K562 (cell line): Measurements from ENCODE around the gene LRRC25. TPM values are rescaled to one million over a fixed set of nuclear protein-coding genes. Genes with fewer than 3 reads are reported as not detected.

Experiments
- BMI1 ChIP-seq: fragments of 150-350 bp; IDR thresholded peaks from 2 replicates; pipeline ENCODE4 v1.6.1; 2014; ENCODE audit warnings: low read length
- CAMTA2 ChIP-seq: fragments of 250-450 bp; sonication (Bioruptor Pico); conservative IDR thresholded peaks from 2 replicates; pipeline ENCODE4 v1.5.1; 2022
- CEBPG ChIP-seq, 3 experiments: fragments of 200-800 bp in 1 of 3; sonication (Bioruptor generic) in 1 of 3; sonication (generic) in 1 of 3; formaldehyde crosslinking in 1 of 3; IDR thresholded peaks in 2 of 3; conservative IDR thresholded peaks in 1 of 3; 2 replicates each; pipeline versions ENCODE4 v1.6.1 to v1.8.0; 2016 to 2022; ENCODE audit warnings: missing compliant biosample characterization in 2 of 3, missing genetic modification characterization in 2 of 3, mild to moderate bottlenecking in 1 of 3, missing genetic modification reagents in 1 of 3
- CXXC5 ChIP-seq: fragments of 250-450 bp; sonication (Bioruptor Pico); IDR thresholded peaks from 2 replicates; pipeline ENCODE4 v1.8.0; 2022; ENCODE audit warnings: inconsistent platforms, mild to moderate bottlenecking, moderate library complexity
- RBM34 ChIP-seq: fragments of 200-400 bp; formaldehyde crosslinking; IDR thresholded peaks from 2 replicates; pipeline ENCODE4 v1.6.1; 2018; ENCODE audit warnings: low read length, borderline replicate concordance; ENCODE audit not compliant: insufficient read depth
- THRAP3 ChIP-seq: fragments of 450-650 bp; IDR thresholded peaks from 2 replicates; pipeline ENCODE4 v1.6.1; 2016; ENCODE audit warnings: mild to moderate bottlenecking, inconsistent platforms, borderline replicate concordance
- polyA plus RNA-seq, 8 experiments: library from polyadenylated mRNA; depleted of rRNA in 4 of 8; stranded (reverse) in 5 of 8; unstranded in 3 of 8; fragments of >200 nt; fragmentation: Nextera tagmentation in 2 of 8; fragmentation: Illumina TruSeq in 1 of 8; extraction: Ambion mirVana in 2 of 8; extraction: Trizol in 1 of 8; gene quantifications; 2 replicates each; pipeline versions ENCODE4 v1.2.1 to v1.2.3, GENCODE V29; 2011 to 2014; ENCODE audit warnings: inconsistent platforms in 1 of 8, missing spikeins in 1 of 8
- total RNA-seq, 7 experiments: library from RNA; depleted of rRNA in 6 of 7; stranded (reverse); fragments of >200 nt in 6 of 7; fragmentation: Illumina TruSeq in 2 of 7; extraction: Trizol in 2 of 7; gene quantifications; 2 replicates each; pipeline versions ENCODE4 v1.2.1 to v1.2.3, GENCODE V29; 2011 to 2021; ENCODE audit warnings: low replicate concordance in 1 of 7
- TF ChIP-seq, protein P1 (sequence below): conservative IDR thresholded peaks from 2 replicates; pipeline ENCODE4 v1.6.1; 2011; ENCODE audit warnings: low read depth, mild to moderate bottlenecking, low read length; ENCODE audit not compliant: control insufficient read depth
- TF ChIP-seq, protein P2 (sequence below), 2 experiments: fragments of 450-650 bp; IDR thresholded peaks; 2 replicates each; pipeline ENCODE4 v1.6.1; 2016; ENCODE audit warnings: mild to moderate bottlenecking in 2 of 2, borderline replicate concordance in 1 of 2, low read depth in 1 of 2, moderate library complexity in 1 of 2
- TF ChIP-seq, protein P3 (sequence below), 2 experiments: IDR thresholded peaks in 1 of 2; conservative IDR thresholded peaks in 1 of 2; 2 replicates each; pipeline ENCODE4 v1.6.1; 2016; ENCODE audit warnings: low read depth in 2 of 2, mild to moderate bottlenecking in 1 of 2, missing compliant biosample characterization in 1 of 2, missing genetic modification characterization in 1 of 2, moderate library complexity in 1 of 2
- TF ChIP-seq, protein P4 (sequence below), 3 experiments: fragments of 200-800 bp in 1 of 3; sonication (Bioruptor generic) in 1 of 3; sonication (generic) in 1 of 3; formaldehyde crosslinking in 1 of 3; IDR thresholded peaks; 2 replicates each; pipeline versions ENCODE4 v1.6.1 to v1.8.0; 2016 to 2022; ENCODE audit warnings: mild to moderate bottlenecking in 2 of 3, missing compliant biosample characterization in 2 of 3, missing genetic modification characterization in 2 of 3, missing genetic modification reagents in 1 of 3

Gene LRRC25
- total and polyA plus RNA-seq, 9 of the 15 experiments (the other 6 are each of a cell fraction or from before 2014, with no cell fraction given) = 0.07 to 0.36 (median 0.10) TPM; not detected in 3

DNA sequence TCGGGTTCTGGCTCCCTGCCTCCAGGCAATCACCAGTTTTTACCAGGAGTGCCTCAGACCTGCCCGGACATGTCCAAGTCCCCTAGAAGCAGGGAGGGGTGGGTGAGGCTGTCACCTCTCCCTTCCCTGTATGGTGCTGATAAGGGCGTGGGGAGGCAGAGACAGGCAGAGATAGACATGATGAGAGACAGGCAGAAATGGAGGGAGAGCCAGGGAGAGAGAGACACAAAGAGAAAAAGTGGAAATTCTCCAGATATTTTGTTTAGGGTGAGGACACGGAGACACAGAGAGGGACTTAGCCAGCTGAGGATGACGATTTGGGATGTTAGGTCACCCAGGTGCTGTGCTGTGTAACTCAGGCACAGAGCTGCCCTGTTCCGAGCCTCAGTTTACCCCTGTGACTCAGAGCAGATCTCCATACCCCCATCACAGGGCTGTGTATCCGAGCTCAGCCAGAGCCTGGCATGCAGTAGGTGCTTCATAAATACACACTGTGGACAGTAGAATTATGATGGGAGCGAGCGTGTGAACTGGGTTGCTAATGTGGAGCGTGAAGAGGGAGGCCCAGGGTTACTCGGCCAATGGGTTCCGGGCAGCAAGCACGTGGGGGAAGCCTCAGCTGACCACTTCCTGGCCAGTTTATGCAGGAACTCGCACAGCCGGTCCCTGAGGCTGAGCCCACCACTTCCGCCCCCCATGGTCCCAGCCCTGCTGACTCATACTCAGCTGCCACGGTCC lies 23.4 kb downstream of the LRRC25 start (continued):
- TF ChIP-seq, protein P1, sequence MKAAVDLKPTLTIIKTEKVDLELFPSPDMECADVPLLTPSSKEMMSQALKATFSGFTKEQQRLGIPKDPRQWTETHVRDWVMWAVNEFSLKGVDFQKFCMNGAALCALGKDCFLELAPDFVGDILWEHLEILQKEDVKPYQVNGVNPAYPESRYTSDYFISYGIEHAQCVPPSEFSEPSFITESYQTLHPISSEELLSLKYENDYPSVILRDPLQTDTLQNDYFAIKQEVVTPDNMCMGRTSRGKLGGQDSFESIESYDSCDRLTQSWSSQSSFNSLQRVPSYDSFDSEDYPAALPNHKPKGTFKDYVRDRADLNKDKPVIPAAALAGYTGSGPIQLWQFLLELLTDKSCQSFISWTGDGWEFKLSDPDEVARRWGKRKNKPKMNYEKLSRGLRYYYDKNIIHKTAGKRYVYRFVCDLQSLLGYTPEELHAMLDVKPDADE = peak; percentile 98
- TF ChIP-seq, protein P2, sequence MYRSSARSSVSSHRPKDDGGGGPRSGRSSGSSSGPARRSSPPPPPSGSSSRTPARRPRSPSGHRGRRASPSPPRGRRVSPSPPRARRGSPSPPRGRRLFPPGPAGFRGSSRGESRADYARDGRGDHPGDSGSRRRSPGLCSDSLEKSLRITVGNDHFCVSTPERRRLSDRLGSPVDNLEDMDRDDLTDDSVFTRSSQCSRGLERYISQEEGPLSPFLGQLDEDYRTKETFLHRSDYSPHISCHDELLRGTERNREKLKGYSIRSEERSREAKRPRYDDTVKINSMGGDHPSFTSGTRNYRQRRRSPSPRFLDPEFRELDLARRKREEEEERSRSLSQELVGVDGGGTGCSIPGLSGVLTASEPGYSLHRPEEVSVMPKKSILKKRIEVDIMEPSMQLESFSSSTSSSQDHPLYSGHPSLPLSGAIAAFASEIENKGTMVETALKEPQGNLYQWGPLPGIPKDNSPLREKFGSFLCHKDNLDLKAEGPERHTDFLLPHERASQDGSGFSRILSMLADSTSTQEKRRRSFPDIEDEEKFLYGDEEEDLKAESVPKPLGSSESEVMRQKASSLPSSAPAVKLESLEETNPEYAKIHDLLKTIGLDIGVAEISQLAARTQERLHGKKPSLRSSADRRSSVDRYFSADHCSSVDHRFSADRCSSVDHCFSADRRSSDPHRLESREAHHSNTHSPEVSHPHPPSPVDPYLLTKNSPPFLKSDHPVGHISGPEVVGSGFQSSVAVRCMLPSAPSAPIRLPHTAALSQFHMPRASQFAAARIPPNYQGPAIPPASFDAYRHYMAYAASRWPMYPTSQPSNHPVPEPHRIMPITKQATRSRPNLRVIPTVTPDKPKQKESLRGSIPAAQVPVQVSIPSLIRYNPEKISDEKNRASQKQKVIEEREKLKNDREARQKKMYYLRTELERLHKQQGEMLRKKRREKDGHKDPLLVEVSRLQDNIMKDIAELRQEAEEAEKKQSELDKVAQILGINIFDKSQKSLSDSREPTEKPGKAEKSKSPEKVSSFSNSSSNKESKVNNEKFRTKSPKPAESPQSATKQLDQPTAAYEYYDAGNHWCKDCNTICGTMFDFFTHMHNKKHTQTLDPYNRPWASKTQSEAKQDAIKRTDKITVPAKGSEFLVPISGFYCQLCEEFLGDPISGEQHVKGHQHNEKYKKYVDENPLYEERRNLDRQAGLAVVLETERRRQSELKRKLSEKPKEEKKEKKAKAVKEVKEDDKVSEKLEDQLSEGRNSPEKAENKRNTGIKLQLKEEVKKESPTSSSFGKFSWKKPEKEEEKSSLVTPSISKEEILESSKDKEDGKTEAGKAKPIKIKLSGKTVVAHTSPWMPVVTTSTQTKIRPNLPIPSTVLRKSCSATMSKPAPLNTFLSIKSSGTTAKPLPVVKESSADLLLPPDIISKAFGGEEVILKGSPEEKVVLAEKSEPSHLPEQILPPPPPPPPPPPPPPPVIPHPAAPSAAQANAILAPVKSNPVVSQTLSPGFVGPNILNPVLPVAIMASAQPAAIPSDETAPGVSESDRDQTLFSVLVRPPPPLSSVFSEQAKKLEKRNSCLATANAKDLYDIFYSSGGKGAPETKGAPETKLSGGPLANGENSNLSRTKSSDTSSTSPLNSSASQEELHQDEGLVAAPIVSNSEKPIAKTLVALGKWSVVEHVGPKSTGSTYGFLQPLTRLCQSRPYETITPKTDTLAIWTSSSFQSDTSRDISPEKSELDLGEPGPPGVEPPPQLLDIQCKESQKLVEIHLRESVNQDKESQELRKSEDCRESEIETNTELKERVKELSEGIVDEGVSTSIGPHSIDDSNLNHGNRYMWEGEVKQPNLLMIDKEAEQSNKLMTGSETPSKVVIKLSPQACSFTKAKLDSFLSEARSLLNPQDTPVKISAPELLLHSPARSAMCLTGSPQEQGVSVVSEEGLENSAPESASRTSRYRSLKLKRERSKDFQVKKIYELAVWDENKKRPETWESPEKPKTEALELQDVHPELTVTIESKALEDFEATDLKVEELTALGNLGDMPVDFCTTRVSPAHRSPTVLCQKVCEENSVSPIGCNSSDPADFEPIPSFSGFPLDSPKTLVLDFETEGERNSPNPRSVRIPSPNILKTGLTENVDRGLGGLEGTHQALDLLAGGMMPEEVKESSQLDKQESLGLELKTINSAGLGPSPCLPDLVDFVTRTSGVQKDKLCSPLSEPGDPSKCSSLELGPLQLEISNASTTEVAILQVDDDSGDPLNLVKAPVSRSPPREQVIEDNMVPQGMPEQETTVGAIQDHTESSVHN (IDR thresholded peaks at IDR 0.05; ENCODE audit: borderline replicate concordance in 1 of 2, low read depth in 1 of 2) = peak in 1 of 2 experiments; percentile 93; a peak in 2 of 4 replicates
- TF ChIP-seq BMI1 (no peak), RBM34 (no peak), THRAP3 (0 out of 2 replicates have a peak, but pooled peaks have one; percentile 34), CXXC5 (CRISPR knock-in tag) (peak; percentile 69), CEBPG (CRISPR knock-in tag; IDR thresholded peaks at IDR 0.05) (0 out of 2 replicates have a peak, but pooled peaks have one; percentile 9), CEBPG (tag; conservative IDR thresholded peaks at IDR 0.05 in 1 of 2, IDR thresholded peaks at IDR 0.05 in 1 of 2) (no peak), CAMTA2 (no peak)
- TF ChIP-seq, protein P3, sequence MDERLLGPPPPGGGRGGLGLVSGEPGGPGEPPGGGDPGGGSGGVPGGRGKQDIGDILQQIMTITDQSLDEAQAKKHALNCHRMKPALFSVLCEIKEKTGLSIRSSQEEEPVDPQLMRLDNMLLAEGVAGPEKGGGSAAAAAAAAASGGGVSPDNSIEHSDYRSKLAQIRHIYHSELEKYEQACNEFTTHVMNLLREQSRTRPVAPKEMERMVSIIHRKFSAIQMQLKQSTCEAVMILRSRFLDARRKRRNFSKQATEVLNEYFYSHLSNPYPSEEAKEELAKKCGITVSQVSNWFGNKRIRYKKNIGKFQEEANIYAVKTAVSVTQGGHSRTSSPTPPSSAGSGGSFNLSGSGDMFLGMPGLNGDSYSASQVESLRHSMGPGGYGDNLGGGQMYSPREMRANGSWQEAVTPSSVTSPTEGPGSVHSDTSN (CRISPR knock-in tag; IDR thresholded peaks at IDR 0.05; ENCODE audit: low read depth) = peak; percentile 49; the same call in 1 of the 2 replicates
- TF ChIP-seq, protein P3 (tag; conservative IDR thresholded peaks at IDR 0.05; ENCODE audit: low read depth) = peak; percentile 84
- TF ChIP-seq, protein P4, sequence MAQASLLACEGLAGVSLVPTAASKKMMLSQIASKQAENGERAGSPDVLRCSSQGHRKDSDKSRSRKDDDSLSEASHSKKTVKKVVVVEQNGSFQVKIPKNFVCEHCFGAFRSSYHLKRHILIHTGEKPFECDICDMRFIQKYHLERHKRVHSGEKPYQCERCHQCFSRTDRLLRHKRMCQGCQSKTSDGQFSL (CRISPR knock-in tag; IDR thresholded peaks at IDR 0.05) = peak; percentile 40; the same call in 1 of the 2 replicates
- TF ChIP-seq, protein P4 (tag; IDR thresholded peaks at IDR 0.05) = no peak; a peak in 1 of 4 replicates
